ENCODE results near the gene LIF.

The LIF gene

DNA sequence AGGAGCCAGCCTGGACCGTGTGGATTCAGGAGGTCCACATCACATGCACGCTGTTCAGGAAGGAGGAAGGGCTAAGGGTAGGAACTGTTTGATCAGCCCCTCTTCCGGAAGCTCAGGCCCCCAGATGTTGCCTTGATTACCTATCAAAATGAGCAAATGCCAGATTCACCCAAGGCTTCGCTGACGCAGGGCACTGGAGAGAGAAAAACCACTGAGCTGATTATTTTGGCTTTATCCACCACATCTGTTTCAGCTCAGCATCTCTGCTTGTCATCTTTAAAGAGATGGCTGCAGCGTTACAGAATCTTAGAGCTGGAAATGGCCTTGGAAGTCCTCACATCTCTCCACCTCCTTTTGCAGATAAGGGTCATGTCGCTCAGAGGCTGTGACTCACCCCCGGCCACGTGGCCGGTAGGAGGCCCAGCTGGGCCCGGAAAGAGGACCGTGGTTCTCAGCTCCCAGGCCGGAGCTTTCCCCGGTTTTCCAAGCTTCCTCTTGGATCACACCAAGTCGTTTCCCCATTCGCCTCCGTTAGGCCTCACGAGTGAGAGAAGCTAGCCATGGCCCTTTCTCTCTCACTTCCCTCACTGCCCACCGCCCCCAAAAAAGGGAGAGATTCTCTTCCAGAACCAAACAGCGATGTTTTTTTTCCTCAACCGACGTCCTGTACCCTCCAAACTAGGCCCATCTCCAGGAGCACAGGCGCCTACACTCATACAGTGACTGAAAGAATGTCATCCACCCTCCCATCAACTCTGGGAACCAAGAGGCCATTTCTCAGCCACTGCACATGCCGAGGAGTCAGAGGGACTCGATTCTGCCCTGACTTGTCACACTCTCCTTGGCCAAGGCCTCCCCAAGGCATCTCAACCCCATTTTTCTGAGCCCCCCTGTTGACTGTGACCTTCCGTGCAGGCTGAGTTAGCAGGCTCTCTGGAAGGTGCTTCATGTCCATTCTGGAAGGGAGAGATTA, 37.6 kb downstream of the LIF start:
- TF ChIP-seq, protein P1, sequence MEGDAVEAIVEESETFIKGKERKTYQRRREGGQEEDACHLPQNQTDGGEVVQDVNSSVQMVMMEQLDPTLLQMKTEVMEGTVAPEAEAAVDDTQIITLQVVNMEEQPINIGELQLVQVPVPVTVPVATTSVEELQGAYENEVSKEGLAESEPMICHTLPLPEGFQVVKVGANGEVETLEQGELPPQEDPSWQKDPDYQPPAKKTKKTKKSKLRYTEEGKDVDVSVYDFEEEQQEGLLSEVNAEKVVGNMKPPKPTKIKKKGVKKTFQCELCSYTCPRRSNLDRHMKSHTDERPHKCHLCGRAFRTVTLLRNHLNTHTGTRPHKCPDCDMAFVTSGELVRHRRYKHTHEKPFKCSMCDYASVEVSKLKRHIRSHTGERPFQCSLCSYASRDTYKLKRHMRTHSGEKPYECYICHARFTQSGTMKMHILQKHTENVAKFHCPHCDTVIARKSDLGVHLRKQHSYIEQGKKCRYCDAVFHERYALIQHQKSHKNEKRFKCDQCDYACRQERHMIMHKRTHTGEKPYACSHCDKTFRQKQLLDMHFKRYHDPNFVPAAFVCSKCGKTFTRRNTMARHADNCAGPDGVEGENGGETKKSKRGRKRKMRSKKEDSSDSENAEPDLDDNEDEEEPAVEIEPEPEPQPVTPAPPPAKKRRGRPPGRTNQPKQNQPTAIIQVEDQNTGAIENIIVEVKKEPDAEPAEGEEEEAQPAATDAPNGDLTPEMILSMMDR (conservative IDR thresholded peaks at IDR 0.05; ENCODE audit: low read depth) = no peak
- no peak overlapping the region; the same call in 1 of the 2 replicates for H3K27ac ChIP-seq
- no peak for DNase-seq (ENCODE audit: low spot score)
- ChIA-PET POLR2A (ENCODE audit: low non-redundant PET) (no interaction called here), CTCF (no interaction called here)

DNA sequence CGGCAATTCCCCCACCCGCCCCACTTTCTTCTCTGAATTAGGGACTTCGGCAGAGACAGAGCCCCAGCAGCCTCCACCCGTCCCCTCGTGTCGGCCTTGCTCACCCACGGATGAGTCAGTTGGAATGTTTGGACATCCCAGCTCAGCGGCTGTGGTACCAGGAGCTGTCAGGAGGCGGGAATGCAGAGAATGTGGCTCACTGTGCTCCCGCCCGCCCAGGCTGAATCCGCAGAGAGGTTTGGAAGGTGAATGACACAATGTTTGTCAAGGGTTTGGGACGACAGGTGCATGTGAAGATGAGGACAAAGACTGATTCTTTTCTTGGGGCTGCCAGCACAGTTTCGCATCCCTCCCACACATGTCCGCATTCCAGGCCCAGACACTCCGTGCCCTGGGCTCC, 39.6 kb downstream of the LIF start:
- CTCF ChIA-PET = interaction anchor here (0.6 kb wide), 1 partner anchor 629 kb away, joined by 6 read pairs; no protein-coding TSS in a partner anchor
- POLR2A ChIA-PET (ENCODE audit: low non-redundant PET) = no interaction called here
- H3K27ac ChIP-seq = peak overlapping the region; percentile 96
- TF ChIP-seq, protein P1 (conservative IDR thresholded peaks at IDR 0.05; ENCODE audit: low read depth) = no peak
- DNase-seq (ENCODE audit: low spot score) = peak; percentile 88

DNA sequence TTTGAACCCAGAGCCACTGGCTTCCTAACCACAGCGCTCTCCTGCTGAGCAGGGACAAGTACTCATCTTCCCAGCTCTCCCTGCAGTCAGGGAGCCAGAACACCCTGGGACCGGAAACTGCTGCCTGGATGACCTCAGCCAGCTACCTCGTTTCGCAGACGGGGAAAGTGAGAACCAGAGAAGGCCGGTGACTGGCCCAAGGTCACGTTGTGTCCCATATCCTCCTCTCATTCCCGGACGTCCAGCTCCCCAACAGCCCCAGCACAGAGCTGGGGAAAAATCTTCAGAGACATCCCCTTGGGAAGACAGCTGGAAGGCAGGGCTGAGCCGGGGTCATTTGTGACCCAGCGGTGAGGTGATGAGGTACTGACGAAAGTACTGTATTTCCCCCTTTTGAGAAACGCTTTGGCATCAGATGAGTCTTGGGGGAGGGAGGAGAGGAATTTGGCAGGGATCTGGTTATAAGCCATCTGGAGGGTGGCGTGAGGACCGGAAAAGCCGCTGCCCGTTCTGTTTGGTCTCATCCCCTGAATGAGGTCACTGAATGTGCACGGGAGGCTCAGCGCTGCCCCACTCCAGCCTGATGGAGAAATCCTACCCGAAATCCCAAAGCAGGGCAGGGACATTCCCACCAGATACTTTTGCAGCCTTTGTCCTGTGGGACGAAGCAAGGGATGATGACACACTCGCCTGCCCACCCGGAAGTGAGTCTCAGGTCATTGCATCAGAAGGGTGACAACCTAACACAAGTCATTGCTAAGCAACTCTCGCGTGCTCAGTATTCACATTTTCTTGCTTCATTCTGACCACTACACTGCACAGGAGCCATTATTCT, 41.1 kb downstream of the LIF start:
- peak overlapping the region; percentile 96 for H3K27ac ChIP-seq
- DNase-seq (ENCODE audit: low spot score) = peak; percentile 33
- ChIA-PET POLR2A (ENCODE audit: low non-redundant PET) (no interaction called here), CTCF (no interaction called here)
- TF ChIP-seq, protein P1 (conservative IDR thresholded peaks at IDR 0.05; ENCODE audit: low read depth) = no peak

DNA sequence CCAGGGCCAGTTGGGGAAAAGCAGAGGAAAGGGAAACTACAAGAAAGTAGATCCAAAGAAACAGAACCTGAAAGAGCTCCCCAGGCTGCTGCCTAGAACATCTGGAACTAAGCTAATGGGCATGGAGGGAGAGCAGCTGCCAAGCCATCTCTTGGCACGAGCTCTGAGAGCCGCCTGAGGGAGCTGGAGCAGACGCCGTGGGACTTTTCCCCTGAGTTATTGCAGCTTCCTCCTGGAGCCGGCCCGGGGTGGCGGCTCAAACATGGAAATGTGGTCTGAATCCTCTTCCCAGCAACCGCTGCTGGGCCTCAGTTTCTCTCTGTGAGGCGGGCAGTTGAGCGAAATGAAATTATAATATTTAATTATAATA, 41.8 kb downstream of the LIF start:
- peak overlapping the region; percentile 96 for H3K27ac ChIP-seq
- no peak for DNase-seq (ENCODE audit: low spot score)
- ChIA-PET CTCF (interaction anchor here (0.5 kb wide), 1 partner anchor 821 kb away, joined by 3 read pairs; no protein-coding TSS in a partner anchor), POLR2A (ENCODE audit: low non-redundant PET) (no interaction called here)
- TF ChIP-seq, protein P1 (conservative IDR thresholded peaks at IDR 0.05; ENCODE audit: low read depth) = no peak

DNA sequence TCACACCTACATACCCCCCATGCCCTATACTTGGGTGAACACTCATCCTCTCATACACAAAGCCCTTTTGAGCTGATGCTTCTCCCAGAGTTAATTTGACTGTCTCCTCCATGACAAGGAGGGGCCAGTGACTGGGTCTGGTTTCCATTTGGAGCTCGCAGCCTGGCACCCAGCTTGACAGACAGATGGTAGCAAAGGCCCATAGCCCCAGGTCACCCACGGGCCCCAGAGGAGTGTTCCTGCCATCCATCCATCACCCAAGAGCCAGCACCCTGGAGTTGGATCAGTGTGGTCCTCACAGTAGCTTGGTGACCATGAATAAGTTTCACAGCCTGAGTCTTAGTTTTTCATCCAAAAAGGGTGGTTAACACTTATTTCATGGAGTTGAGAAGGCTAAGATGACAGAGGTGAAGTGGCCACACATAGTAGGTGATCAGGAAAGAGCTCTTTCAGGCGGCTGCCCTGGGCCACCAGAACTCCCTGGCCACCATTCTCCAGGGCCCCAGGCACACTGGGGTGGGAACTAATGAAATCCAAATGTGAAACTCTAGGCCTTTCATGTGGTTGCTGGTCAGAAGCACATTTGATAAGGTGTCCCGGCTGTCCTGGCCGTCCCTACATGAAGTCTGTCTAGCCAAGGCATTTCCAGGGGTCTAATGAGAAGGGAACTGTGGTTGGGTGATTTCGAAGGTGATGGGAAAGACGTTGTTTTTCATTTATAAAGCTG, 42.4 kb downstream of the LIF start:
- ChIA-PET POLR2A (ENCODE audit: low non-redundant PET) (no interaction called here), CTCF (interaction anchor here (0.5 to 0.6 kb wide), 2 partner anchors 15 to 821 kb away, joined by 3 read pairs; no protein-coding TSS in a partner anchor)
- no peak for DNase-seq (ENCODE audit: low spot score)
- peak overlapping the region; percentile 96 for H3K27ac ChIP-seq
- TF ChIP-seq, protein P1 (conservative IDR thresholded peaks at IDR 0.05; ENCODE audit: low read depth) = no peak

DNA sequence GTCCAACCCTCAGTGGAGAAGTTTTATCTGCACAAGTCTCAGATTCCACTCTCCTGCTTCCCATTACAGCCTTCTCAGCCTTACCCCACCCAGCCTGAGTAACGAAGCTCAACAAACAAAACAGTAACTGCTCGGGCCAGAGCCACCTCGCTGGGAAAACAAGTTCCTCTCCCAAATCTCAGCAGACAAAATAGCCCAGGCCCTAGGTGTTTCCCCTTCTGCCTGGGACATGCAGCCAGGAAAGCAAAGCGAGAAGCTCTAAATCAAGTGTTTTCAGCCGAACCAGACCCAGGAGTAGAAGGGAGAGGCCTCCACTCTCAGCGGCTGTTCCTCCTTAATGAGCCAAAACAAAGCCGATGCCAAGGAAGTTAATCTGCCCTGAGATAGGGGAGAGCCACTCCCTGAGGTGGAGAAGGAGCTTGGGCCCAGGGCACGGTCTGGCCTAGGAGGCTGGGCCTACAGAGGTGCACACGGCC, 44.0 kb downstream of the LIF start:
- TF ChIP-seq, protein P1 (conservative IDR thresholded peaks at IDR 0.05; ENCODE audit: low read depth) = no peak
- H3K27ac ChIP-seq = peak overlapping the region; percentile 70
- ChIA-PET POLR2A (ENCODE audit: low non-redundant PET) (no interaction called here), CTCF (no interaction called here)
- DNase-seq (ENCODE audit: low spot score) = no peak
